ENCODE results near the gene GRIN3B.
"Not testable (repeated sequence)": the region's sequence is repeated elsewhere in the genome, so short reads cannot be mapped to it uniquely, and the experiment has no call there.

Gene GRIN3B, protein sequence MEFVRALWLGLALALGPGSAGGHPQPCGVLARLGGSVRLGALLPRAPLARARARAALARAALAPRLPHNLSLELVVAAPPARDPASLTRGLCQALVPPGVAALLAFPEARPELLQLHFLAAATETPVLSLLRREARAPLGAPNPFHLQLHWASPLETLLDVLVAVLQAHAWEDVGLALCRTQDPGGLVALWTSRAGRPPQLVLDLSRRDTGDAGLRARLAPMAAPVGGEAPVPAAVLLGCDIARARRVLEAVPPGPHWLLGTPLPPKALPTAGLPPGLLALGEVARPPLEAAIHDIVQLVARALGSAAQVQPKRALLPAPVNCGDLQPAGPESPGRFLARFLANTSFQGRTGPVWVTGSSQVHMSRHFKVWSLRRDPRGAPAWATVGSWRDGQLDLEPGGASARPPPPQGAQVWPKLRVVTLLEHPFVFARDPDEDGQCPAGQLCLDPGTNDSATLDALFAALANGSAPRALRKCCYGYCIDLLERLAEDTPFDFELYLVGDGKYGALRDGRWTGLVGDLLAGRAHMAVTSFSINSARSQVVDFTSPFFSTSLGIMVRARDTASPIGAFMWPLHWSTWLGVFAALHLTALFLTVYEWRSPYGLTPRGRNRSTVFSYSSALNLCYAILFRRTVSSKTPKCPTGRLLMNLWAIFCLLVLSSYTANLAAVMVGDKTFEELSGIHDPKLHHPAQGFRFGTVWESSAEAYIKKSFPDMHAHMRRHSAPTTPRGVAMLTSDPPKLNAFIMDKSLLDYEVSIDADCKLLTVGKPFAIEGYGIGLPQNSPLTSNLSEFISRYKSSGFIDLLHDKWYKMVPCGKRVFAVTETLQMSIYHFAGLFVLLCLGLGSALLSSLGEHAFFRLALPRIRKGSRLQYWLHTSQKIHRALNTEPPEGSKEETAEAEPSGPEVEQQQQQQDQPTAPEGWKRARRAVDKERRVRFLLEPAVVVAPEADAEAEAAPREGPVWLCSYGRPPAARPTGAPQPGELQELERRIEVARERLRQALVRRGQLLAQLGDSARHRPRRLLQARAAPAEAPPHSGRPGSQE

DNA sequence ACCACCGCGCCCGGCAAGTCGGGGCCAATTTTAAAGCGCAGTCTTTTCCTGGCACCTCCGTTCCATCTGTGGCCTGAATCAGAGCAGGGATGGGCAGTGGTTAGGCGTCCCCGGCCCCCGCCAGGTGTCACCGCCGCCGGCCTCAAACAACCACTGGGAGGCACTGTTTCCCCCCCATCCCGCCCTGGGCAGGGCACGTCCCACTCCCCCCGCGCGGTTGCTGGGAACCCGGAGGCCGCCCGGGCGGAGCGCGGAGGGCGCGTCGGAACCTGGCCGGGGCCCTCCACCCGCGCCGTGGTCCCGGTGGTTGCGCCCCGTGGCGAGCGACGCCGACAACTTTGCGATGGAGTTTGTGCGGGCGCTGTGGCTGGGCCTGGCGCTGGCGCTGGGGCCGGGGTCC lies at the start of gene GRIN3B:
Gene GRIN3B (plus strand): TSS at position 325 of the 400 bp plus-strand sequence. CDS start 19 bp downstream, at position 344.
- no peak for DNase-seq (ENCODE audit: low read depth)

DNA sequence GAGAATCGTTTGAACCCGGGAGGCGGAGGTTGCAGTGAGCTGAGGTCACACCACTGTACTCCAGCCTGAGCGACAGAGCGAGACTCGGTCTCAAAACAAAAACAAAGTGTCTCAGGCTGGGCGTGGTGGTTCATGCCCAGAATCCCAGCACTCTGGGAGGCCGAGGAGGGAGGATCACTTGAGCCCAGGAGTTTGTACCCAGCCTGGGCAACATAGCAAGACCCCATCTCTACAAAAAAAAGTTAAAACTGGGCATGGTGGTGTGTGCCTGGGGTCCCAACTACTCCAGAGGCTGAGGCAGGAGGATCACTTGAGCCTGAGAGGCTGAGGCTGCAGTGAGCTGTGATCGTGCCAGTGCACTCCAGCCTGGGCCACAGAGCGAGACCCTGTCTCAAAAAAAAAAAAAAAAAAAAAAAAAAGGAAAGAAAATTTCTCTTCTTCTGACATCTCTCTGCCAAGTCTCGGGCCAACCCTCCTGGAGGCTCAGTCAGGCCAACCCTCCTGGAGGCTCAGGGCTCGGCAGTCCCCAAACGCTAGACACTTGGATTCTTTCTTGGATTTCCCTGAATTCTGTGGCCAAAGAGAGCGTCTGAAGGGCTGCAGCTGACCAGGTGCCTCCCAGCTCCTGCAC lies 48.1 kb upstream of the GRIN3B start:
- DNase-seq (ENCODE audit: low read depth), result no peak

DNA sequence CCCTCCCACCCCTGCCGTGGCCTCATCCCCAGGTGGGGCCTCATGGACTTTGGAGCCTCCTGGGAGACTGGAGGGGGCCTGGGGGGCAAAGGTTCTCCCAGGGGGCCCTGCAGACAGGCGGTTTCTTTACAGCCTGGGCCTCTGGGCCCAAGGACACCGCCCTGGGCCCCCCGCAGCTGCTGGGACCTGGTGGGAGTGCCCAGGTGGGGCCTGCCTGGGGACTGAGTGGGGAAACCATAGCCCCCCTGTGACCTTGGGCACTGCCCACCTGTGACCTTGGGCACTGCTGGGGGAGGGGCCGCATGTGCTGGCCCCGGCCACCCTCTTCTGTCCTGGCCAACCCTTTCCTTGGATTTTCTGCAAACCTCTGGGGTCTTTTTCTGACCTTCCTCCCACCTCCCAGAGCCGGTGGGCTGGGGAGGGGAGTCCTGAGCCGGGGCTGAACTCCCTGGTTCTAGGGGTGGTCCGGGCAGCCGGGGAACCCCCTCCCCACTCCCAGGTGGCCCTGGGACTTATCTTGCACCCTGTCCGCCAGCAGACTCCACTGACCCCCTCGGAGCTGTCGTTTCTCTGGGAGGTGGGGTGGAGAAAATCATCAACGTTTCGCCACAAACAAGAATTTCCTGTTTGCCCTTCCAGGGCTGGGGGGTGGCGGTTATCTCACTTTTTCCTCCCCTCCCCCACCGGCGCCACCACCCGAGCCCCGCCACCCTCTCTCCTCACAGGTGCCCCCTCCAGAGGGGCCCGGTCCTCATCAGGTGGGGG lies 47.4 kb upstream of the GRIN3B start:
- DNase-seq (ENCODE audit: low read depth), result no peak

DNA sequence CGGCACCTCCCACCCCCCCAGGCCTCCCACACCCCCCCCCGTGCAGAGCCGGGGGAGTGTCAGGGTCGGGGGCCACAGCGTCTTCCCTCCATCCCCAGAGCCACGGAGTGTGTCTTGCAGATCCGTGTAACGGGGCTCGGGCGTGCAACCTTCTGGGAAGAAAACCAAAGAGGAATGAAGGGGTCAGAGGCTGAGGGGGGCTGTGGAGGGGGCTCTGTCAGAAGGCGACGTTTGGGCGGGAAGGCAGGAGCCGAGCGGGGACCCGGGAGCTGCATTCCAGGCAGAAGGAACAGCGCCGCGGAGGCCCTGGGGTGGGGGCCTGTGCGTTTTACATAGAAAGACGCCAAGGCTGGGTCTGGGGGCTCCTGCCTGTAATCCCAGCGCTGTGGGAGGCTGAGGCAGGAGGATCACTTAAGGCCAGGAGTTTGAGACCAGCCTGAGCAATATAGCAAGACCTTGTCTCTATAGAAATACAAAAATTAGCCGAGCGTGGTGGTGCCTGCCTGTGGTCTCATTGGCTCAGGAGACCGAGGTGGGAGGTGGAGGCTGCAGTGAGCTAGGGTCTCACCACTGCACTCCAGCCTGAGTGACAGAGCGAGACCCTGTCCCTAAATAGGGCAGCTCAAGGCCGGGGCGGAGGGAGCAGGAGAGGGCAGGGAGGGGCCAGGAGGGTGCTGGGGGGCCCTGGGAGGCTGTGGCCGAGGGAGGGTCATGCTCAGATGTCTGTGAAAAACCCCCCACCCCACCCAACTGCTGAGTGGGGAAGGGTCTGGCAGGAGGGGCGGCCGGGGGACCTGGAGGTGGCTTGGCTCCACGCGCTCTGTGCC lies 46.6 kb upstream of the GRIN3B start:
- DNase-seq (ENCODE audit: low read depth), result no peak

DNA sequence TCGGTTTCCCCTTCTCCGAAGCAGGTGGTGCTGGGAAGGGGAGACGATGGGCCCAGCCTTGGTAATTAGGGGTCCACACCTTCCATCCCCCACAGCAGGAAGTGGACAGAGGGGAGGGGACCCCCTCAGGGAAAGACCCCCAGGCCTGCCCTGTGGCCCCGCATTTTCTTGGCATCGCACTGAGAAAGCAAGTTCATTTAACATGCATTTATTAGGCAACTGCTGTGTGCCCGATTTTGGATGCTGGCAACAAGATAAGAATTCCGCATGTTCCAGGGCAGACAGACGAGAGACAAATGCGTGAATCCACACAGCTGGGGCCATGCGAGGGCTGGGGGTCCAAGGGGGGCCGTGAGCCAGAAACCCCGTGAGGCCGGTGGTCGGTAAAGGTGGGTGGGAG lies 45.9 kb upstream of the GRIN3B start:
- no peak for DNase-seq (ENCODE audit: low read depth)

DNA sequence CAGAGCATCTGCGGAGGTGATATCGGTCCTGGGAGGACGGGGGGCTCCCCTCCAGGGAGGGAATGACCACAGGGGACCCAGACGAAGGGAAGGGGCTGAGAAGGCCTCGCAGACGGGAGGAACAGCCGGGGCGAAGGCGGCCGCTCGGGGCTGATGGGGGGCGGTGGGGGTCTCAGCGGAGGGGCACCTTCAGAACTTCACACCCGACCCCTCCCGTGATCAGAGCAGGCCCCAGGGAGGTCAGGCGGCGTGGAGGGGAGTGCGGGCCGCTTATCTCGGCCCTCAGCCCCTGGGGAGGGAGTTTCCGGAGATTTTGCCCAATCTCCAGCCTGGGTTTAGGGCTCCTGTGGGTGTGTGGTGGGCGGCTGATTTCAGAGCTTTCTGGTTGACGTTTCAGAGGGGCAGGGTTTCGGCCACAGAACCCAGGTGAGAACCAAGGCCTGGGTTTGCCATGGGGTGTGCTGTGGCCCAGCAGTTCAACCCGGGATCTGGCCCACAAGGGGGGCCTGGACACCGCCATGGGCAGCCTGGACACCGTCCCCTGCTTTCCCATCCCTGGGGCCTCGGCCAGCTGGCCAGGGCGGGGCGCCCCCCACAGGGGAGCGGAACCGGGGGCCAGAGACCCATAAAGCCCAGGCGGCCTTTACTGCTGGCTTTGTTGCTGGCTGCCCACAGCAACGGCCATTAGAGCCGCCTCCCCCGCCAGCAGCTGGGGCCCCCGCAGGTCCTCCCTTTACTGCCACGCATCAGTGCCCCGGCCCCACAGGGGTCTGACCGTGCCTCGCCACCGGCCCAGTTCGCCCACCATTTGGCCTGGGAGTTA lies 45.3 kb upstream of the GRIN3B start:
- DNase-seq (ENCODE audit: low read depth), result no peak

DNA sequence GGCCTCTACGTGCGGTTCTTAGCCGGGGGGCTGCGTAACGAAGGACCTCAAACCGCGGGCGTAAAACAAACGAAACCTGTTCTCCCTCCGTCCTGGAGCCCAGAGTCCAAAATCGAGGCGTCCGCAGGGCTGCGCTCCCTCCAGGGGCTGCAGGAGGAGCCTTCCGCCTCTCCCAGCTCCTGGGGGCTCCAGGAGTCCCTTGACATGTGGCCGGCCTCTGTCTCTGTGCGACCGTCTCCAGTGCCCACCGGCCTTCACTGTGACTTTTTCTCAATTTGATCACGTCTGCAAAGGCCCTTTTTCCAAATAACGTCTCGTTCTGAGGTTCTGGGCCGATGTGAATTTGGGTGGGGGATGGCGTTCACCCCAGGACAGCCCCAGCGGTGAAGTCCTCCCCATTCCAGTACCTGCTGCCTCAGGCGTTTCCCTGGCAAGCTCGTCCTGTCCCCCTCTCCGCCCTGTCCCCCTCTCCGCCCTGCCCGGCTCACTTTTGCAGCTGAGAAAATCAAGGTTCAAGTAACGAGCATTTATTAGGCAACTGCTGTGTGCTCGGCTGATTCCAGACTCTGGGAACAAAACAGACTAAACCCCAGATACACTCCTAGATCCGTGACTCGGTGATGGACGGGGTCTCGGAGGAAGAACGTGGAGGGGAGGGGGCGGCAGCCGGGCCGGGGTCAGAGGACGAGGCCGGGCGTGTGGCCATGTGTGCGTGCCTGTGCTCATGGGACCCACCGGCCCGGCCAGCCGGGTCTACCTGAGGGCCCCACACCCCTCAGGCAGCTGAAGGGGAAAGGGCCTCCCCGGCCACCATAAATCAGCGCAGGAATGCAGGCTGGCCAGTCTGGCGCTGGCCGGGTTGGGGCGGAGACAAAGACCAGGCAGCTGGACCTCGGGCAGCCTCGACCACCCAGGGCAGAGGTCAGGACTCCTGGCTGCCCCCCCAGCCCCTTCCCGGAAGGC lies 44.1 kb upstream of the GRIN3B start:
- no peak for DNase-seq (ENCODE audit: low read depth)

DNA sequence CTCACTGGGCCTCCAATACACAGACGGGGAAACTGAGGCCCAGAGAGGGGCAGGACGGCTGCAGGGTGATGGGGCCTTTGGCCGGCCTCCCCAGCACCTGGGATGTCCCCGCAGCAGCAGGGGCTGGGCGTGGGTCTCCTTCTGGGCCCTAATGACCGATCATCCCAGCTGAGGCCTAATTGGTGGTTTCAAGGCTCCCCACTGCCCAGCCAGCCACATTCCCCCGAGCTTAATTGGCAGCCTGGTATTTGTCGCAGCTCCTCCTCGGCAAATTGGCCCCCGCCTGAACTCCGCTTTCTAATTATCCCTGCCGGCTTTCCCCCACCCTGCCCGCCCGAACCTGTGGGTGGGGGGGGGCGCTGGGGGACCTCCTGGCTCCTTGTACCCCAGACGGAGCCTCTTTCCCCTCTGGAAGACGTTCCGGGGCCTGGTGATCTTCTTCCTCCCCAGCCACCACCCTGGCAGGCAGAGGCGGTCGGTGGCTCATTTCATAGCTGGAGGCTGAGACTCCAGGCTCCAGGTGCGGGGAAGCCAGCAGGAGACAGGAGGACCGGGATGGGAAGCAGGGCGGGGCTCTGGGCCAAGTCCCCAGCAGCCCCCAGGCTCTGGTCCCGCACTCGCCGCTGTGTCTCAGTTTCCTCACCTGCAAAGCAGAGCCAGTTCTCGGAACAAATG lies 43.3 kb upstream of the GRIN3B start:
- no peak for DNase-seq (ENCODE audit: low read depth)

DNA sequence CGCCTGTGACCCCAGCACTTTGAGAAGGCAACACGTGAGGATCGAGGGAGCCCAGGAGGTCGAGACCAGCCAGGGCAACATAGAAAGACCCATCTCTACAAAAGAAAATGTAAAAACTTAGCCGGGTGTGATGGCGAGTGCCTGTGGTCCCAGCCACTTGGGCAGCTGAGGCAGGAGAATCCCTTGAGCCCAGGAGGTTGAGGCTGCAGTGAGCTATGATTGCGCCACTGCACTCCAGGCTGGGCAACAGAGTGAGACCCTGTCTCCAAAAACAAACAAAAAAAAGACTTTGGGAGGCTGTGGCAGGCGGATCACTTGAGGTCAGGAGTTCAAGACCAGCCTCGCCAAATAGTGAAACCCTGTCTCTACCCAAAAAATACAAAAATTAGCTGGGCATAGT lies 42.6 kb upstream of the GRIN3B start:
- not testable (repeated sequence) for DNase-seq (ENCODE audit: low read depth)

DNA sequence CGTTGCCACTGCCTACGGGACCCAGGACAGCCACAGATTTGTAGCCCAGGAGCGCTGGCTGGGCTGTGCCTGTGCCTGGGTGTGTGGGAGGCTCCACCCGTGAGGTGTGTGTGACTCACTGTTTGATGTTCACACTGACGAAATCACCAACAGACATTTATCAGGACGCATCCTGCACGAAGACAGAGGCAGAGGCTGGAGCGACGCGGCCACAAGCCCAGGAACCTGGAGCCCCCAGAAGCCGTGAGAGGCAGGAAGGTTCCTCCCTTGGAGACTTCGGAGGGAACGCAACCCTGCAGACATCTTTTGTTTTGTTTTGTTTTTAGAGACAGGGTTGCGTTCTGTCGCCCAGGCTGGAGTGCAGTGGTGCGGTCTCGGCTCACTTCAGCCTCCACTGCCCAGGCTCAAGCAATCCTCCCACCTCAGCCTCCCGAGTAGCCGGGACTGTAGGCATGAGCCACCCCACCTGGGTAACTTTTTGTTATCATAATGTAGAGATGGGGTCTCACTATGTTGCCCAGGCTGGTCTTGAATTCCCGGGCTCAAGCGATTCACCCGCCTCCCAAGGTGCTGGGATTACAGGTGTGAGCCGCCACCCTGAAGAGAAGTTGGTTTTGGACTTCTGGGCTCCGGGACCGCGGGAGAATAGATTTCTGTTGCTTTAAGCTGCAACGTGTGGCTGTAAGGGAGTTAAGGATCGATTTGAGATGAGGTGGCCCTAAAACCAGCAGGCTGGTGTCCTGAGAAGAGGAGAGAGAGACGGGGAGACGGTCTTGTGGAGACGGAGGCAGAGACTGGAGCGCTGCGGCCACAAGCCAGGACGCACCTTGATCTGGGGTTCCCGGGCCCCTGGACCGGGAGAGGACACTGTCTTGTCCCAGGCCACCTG lies 41.0 kb upstream of the GRIN3B start:
- DNase-seq (ENCODE audit: low read depth), result no peak

DNA sequence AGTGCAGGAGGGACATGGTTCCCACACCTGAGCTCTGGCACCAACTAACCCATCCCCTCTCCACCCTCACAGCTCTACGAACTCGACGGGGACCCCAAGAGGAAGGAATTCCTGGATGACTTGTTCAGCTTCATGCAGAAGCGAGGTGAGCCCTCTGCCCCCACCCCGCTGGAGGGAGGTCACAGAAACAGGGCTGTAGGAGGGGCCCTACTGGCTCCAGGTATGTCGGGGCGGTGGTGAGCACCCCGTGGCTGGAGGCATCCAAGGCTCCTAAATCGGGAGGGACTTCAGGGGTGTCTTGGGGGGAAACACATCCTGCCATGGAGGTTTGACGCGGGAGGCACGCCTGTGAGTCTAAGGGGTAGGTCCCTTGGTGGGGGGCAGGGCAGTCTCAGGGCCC lies 40.2 kb upstream of the GRIN3B start:
- no peak for DNase-seq (ENCODE audit: low read depth)

DNA sequence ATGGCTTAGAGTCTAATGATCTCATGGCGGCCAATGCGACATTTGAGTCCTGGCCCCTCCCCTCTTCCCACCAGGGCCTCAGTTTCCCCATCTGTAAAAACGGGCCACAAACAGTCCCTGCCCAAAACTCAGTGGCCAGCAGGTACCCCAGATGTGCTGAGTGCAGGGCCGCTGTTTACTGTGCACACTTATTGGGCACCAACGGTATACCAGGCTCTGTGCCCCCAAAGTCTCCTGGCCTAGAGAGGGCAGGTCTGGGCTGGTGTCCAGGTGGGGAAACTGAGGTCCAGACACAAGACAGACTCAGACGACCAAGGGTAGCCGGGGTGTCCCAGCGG lies 39.6 kb upstream of the GRIN3B start:
- no peak for DNase-seq (ENCODE audit: low read depth)

DNA sequence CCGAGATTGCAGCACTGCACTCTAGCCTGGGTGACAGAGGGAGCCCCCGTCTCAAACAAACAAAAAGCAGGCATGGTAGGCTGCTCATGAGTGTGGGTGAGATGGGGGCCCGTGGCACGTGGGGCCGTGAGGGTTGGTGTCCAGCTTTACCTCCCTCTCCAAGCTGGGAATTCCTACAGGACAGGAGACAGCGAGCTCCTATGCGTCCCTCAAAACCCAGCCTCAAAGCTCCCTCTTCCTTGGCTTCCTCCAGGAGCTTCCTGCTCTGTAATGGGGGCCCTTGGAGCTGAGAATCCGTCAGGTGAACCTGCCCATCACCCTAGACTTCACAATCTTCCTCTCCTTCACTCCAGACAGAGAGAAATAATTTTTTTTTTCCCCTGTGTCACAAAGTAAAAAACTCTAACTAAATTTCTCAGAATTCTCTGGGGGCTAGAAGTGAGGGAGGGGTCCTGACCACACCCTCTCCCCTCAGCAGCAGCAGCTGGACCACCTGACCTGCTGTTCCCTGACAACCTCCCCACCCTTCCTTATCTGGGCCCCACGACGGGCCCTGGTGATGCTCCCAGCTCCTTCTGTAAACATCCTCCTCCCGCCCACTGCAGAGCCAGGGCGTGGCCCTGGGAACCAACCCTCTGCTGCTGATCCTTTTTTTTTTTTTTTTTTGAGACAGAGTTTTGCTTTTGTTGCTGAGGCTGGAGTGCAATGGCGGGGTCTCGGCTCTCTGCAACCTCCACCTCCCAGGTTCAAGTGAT lies 38.2 kb upstream of the GRIN3B start:
- no peak for DNase-seq (ENCODE audit: low read depth)

DNA sequence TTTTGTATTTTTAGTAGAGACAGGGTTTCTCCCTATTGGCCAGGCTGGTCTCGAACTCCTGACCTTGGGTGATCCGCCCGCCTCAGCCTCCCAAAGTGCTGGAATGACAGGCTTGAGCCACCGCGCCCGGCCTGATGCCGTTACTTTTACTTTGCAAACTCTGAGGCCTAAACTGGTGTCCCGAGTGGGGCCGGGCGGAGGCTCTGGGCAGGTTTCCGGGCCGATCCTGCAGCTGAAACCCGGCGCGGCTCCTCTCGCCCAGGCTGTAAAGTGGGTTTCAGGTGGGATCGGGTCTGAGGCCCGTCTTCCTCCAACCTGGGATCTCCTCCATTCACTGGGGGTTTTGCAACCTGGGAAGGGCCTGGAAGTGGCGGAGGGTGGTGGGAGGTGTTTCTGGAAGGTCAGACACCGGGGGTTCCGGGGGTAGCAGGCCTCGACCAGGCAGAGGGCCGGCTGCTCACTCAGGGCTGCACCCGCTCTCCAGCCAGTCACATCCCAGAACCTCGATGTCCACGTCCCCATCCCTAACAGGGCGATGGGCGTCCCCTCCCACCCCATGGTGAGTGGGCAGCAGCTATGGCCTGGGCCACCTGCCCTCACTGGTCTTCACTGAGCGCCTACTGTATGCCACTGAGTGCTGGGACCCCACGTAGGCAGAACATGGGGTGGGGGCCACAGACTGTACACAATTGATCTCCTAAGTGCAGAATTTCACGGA lies 37.4 kb upstream of the GRIN3B start:
- no peak for DNase-seq (ENCODE audit: low read depth)

DNA sequence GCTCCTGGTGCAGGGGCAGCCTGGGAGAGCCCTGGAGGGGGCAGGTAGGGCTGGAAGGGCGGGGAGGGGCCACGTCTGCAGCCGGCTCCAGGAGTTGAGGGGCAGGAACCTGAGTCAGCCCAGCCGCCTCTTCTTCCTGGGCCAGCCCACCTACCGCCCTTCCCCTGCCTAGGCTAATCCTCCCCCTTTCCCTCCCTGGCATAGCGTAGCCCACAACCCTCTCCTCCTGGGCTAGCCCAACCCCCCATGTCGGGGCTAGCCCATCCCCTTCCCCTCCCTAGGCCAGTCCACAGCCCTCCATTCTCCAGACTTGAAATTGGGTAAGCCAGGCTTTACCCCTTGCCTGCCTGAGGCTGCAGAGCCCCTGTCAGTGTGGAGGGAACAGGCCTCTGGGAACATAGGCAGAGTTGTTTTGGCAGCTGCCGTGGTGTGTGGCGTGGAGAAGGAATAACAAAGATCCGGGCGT lies 36.7 kb upstream of the GRIN3B start:
- DNase-seq (ENCODE audit: low read depth), result no peak

DNA sequence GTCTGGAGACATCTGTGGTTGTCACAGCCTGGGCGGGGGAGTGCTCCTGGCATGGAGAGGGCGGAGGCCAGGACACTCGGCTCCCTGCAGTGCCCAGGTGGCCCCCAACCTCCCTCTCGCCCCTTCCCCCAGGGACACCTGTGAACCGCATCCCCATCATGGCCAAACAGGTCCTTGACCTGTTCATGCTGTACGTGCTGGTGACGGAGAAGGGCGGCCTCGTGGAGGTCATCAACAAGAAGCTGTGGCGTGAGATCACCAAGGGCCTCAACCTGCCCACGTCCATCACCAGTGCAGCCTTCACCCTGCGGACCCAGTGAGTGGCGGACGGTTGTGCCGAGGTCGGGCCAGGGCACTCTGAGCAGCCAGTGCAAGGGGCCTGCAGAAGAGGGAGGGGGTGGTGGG lies 36.1 kb upstream of the GRIN3B start:
- no peak for DNase-seq (ENCODE audit: low read depth)
